Measurements from ENCODE around the gene MED14. TPM values are rescaled to one million over a fixed set of nuclear protein-coding genes. Genes with fewer than 3 reads are reported as not detected.

MED14 gene
- total and polyA plus RNA-seq, 2 donors (not counting 1 experiment from before 2014, with no cell fraction given) = 26.4 to 63.5 TPM

DNA sequence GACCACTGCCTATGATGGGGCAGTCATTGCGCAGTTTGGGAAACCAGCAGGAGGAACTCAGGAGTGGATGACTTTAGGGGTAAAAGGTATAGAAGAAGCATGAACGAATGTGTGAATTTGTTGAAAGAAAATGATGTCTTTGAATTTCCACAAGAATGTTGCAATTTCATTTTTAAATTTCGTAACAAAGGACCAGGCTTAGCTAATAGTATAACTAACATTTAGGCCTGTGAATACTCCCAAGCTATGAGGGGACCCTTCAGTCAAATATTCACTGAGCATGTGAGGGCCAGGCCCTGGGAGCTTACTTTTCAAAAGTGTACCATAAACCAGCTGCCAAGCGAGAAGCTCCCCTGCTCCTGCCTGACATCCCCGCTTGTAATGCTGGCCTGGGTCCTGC, 106.8 kb downstream of the MED14 start:
- Histone ChIP-seq H3K36me3 (replicated peaks in 1 of 2; ENCODE audit: control extremely low read depth in 1 of 2, control insufficient read depth in 1 of 2, extremely low read depth in 1 of 2, insufficient read depth in 2 of 2, low read length in 1 of 2) (peaks cover 0 to 32% of the 10 kb centered on the region in 2 experiments), H4K20me1 (ENCODE audit: control insufficient read depth, insufficient read depth, low read length, poor library complexity, severe bottlenecking) (peaks cover 22% of the 10 kb centered on the region), H2AFZ (ENCODE audit: insufficient read depth, low read depth, low read length, poor library complexity, severe bottlenecking) (no peak overlapping the region), H3K9ac (ENCODE audit: low read length) (no peak overlapping the region), H3K4me2 (replicated peaks; ENCODE audit: low read depth, low read length, poor library complexity, severe bottlenecking) (no peak overlapping the region), H3K27ac (ENCODE audit: low read length in 2 of 2) (no peak overlapping the region), H3K4me1 (ENCODE audit: control insufficient read depth in 2 of 2, insufficient read depth in 2 of 2, low read length in 2 of 2) (peaks cover 14 to 15% of the 10 kb centered on the region in 2 donors), H3K27me3 (replicated peaks in 1 of 4; ENCODE audit: control extremely low read depth in 1 of 4, control insufficient read depth in 3 of 4, insufficient read depth in 4 of 4, low read length in 3 of 4) (no peaks in the 10 kb centered on the region), H3K4me3 (ENCODE audit: control extremely low read depth in 1 of 5, extremely low read depth in 1 of 5, insufficient read depth in 1 of 5, low read depth in 2 of 5, low read length in 4 of 5) (no peak overlapping the region), H3K79me2 (ENCODE audit: control insufficient read depth, insufficient read depth, low read length) (peaks cover under 1% of the 10 kb centered on the region), H3K9me3 (ENCODE audit: control extremely low read depth in 1 of 3, control insufficient read depth in 2 of 3, insufficient read depth in 1 of 3, low read length in 2 of 3) (no peaks in the 10 kb centered on the region)
- ChIA-PET POLR2A (no interaction called here), CTCF (no interaction called here)
- no peak overlapping the region for H3K4me3 Mint-ChIP-seq
- no peak for DNase-seq
- no peaks in the 10 kb centered on the region for H3K27me3 Mint-ChIP-seq
- intact Hi-C loops (cut with micrococcal nuclease) = no loop called here
- TF ChIP-seq, protein P1, sequence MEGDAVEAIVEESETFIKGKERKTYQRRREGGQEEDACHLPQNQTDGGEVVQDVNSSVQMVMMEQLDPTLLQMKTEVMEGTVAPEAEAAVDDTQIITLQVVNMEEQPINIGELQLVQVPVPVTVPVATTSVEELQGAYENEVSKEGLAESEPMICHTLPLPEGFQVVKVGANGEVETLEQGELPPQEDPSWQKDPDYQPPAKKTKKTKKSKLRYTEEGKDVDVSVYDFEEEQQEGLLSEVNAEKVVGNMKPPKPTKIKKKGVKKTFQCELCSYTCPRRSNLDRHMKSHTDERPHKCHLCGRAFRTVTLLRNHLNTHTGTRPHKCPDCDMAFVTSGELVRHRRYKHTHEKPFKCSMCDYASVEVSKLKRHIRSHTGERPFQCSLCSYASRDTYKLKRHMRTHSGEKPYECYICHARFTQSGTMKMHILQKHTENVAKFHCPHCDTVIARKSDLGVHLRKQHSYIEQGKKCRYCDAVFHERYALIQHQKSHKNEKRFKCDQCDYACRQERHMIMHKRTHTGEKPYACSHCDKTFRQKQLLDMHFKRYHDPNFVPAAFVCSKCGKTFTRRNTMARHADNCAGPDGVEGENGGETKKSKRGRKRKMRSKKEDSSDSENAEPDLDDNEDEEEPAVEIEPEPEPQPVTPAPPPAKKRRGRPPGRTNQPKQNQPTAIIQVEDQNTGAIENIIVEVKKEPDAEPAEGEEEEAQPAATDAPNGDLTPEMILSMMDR (IDR thresholded peaks at IDR 0.05) = no peak
- no peak overlapping the region for H3K27ac Mint-ChIP-seq
- H3K9me3 Mint-ChIP-seq (ENCODE audit: insufficient read depth) = no peaks in the 10 kb centered on the region
- ATAC-seq (ENCODE audit: low read depth) = no peak
- 100% methylated on average over 4 of the region's 5 CpGs for WGBS (ENCODE audit: insufficient coverage)
- H3K4me1 Mint-ChIP-seq = peaks cover 16% of the 10 kb centered on the region

DNA sequence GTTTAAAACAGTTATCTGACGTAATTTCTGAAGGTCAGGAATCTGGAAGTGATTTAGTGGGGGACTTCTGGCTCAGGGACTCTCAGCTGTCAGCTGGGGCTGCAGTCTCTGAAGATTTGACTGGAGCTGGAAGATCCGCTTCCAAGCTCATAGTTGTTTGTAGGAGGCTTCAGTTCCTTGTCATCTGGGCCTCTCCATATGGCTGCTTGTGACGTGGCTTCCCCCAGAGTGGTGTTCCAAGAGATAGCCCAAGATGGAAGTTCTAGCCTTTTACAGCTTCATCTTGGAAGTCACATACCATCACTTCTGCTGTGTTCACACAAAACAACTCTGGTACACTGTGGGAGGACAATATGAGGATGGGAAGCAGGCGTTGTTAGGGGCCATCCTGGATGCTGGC, 110.0 kb downstream of the MED14 start:
- POLR2A ChIA-PET = no interaction called here
- TF ChIP-seq, protein P1 (IDR thresholded peaks at IDR 0.05) = no peak
- TF ChIP-seq EZH2 (IDR thresholded peaks at IDR 0.05; ENCODE audit: borderline replicate concordance, insufficient read depth, low read depth, low read length, poor library complexity, severe bottlenecking) = no peak
- CTCF ChIA-PET = no interaction called here
- peaks cover 0 to 8% (median 0%) of the 10 kb centered on the region in 3 donors for H3K9me3 ChIP-seq (ENCODE audit: control extremely low read depth in 1 of 3, control insufficient read depth in 2 of 3, insufficient read depth in 1 of 3, low read length in 2 of 3)
- no peaks in the 10 kb centered on the region for H3K79me2 ChIP-seq (ENCODE audit: control insufficient read depth, insufficient read depth, low read length)
- H3K4me1 ChIP-seq (ENCODE audit: control insufficient read depth in 2 of 2, insufficient read depth in 2 of 2, low read length in 2 of 2) = no peaks in the 10 kb centered on the region
- 100% methylated on average over 1 of the region's 4 CpGs for WGBS (ENCODE audit: insufficient coverage)
- no peaks in the 10 kb centered on the region for H4K20me1 ChIP-seq (ENCODE audit: control insufficient read depth, insufficient read depth, low read length, poor library complexity, severe bottlenecking)
- H2AFZ ChIP-seq (ENCODE audit: insufficient read depth, low read depth, low read length, poor library complexity, severe bottlenecking) = no peak overlapping the region
- H3K27ac ChIP-seq (ENCODE audit: low read length in 2 of 2) = no peak overlapping the region
- no peaks in the 10 kb centered on the region for H3K27me3 Mint-ChIP-seq
- intact Hi-C loops (cut with micrococcal nuclease) = no loop called here
- H3K27ac Mint-ChIP-seq = no peak overlapping the region
- H3K36me3 ChIP-seq (replicated peaks in 1 of 2; ENCODE audit: control extremely low read depth in 1 of 2, control insufficient read depth in 1 of 2, extremely low read depth in 1 of 2, insufficient read depth in 2 of 2, low read length in 1 of 2) = peaks cover 0 to 19% of the 10 kb centered on the region in 2 experiments
- no peak overlapping the region for H3K4me2 ChIP-seq (replicated peaks; ENCODE audit: low read depth, low read length, poor library complexity, severe bottlenecking)
- H3K9me3 Mint-ChIP-seq (ENCODE audit: insufficient read depth) = no peaks in the 10 kb centered on the region
- DNase-seq (no peak), ATAC-seq (ENCODE audit: low read depth) (no peak)
- H3K4me3 ChIP-seq (ENCODE audit: control extremely low read depth in 1 of 5, extremely low read depth in 1 of 5, insufficient read depth in 1 of 5, low read depth in 2 of 5, low read length in 4 of 5) = no peak overlapping the region
- no peak overlapping the region for H3K9ac ChIP-seq (ENCODE audit: low read length)
- no peaks in the 10 kb centered on the region for H3K27me3 ChIP-seq (replicated peaks in 1 of 4; ENCODE audit: control extremely low read depth in 1 of 4, control insufficient read depth in 3 of 4, insufficient read depth in 4 of 4, low read length in 3 of 4)
- no peaks in the 10 kb centered on the region for H3K4me1 Mint-ChIP-seq
- no peak overlapping the region for H3K4me3 Mint-ChIP-seq

Measured in B cell (primary cell).